DMS114 treated with DMSO at 0.1 percent for 48 hours (cell line): Measurements from ENCODE around the gene NCK2.

ENCODE experiments used
- DNase-seq: peaks from one replicate; lab custom pipeline; 2025; ENCODE audit not compliant: unreplicated experiment; lab: John Stamatoyannopoulos, UW

NCK2 gene

DNA sequence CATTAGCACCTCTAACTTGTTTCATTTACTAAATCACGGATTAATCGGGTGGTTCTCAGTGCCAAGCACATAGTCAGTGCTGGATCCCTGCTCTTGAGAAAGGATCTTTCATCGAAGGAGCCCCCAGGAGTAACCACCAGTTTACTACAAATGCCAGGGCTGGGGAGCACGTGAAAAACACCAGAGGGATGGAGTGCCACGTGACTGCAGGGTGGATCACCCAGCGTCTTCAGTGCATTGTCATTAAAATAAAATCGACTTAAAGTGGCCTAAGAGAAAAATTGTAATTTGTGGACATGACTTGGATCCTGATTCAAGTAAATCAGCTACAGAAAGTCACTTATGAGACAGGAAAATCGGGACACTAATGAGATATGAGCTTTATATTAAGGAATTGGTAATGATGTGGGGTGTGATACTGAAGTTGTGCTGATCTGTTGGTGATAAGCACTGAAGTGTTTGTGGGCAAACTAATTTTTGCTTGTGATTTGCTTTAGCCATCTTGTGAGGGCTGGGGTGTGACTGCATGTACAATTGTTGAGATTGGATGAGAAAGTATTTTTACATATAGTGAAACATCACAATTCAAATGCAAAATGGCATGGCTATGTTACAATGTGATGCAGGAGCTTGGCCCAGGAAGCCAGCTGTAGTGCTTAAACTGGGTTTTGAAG lies 63.8 kb downstream of the NCK2 start:
- no peak for DNase-seq

DNA sequence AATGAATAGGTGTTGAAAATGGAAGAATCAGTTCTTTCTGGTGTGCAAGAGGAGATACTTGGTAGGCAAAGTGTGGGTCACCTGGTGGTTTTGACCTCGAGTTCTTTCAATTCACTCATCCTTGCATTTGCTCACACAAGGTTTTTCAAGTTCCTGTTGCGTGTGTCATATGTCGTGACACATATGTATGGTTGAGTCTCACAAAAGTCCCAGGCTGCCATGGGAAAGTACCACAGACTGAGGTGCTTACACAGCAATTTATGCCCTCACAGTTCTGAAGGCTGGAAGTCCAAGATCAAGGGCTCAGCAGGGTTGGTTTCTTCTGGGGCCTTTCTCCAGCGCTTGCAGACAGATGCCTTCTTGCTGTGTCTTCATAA lies 64.4 kb downstream of the NCK2 start:
- no peak for DNase-seq

DNA sequence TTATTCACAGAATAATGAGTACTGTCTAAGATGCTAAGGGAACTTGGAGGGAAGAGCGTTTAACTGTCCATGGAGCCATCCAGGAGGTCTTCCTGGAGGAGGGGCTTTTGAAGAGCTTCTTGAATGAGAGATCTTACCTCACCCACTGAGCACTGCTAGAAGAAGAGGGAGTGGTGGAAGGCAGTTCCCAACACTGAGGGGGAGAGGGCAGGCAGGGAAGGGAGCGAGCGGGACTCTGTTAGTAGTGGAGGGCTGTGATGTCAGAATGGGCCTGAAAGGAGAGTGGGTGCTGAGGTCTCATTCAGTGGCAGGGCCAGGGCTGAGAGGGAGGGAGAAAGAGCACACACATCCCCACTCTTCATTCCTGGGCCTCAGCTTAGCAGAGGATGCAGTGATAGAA lies 65.0 kb downstream of the NCK2 start:
- no peak for DNase-seq

DNA sequence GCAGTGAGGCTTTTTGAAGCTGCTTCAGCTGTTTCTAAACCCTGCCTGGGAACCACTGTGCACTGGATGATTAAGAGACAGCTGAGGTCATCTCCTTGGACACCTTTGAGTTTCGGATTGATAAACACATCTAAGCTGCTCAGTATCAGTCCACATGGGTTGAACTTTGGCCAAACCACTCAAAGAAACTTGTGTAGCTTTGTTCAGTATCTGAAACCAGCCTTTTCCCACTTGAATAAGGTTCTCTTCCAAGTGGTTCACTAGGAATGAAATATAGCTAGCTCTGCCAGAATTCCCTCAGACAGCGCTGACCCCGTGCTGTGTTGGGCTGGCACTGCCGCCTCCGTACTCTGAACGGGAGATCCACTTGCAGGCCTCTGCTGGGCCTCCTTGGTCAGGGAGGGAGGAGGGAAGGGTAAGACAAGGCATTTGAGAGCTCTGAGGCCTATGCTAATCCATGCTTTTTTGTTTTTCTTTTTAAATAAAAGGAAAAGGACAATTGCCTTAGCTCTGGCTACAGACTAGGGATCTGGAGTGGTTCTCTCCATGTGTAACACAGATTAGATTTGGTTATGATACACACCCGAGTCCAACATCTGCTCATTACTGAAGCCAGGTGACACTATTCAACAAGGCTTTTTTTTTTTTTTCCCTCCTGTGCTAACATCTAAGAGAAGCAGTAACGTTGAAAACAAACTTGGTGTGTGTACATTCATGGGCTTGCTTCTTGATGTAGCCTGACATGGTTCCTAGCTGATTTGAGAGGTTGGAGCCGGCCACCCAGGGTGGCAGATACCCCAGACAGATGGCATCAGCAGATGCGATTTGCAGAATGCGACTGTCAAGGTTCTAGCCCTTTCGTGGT lies 67.7 kb downstream of the NCK2 start:
- DNase-seq = no peak

DNA sequence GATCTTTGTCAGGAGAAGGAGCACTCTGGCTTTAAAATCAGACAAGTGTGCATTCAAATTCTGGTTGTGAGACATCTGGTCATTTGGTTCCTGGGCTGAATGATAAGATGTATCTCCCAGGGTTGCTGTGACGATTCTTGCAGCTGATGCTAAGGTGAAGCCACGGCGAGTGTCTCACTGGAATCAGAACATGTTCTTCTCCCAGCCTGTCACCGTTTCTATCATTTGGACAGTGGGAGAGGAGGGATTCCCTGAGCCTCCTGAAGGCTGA lies 68.3 kb downstream of the NCK2 start:
- no peak for DNase-seq

DNA sequence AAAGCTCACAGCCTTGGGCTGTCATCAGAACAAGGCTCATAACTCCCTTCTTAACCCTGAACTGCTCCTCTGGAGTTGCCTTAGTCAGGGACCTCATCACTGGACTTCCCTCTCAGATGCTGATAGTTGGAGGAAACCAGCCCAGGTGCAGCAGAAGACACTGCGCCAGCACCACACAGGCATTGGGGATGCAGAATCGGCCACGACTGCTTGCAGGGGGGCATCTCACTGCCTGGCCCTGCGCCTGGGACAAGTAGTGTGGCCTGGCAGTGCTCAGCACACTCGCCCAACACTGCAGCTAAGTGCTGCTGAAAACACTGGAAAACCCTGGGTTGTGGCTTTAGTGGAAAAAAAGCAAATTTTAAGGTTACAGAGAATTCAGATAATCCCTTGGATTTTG lies 68.7 kb downstream of the NCK2 start:
- DNase-seq = no peak

DNA sequence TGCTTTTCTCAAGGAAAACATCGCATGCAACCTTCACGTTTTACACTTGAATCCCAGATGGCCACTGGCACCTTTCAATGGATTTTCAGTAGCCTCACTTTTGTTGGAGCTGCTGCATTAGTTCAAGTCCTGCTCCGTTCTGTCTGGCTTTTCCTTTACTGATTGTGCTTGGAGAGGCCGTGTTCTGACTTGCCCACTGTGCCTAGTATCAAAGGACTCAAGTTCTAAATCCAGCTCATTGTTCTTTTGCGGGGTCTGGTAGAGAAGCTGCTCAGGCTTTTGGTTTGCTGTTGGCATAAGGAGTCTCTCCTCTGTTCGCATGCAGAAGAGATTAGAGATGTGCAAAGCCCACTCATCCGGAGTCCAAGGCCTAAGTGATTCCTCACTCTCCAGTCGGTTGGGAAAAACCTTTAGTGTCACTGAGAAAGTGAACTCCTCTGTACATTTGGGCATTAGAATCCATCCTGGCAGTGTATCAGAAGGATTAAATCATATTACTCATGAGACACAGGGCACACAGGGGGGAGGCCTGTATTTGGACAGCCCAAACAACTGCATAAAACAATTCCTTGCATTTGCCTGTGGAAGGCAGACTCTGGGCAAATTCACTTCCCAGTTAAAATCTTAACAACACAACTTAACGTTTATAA lies 69.7 kb downstream of the NCK2 start:
- DNase-seq = no peak

DNA sequence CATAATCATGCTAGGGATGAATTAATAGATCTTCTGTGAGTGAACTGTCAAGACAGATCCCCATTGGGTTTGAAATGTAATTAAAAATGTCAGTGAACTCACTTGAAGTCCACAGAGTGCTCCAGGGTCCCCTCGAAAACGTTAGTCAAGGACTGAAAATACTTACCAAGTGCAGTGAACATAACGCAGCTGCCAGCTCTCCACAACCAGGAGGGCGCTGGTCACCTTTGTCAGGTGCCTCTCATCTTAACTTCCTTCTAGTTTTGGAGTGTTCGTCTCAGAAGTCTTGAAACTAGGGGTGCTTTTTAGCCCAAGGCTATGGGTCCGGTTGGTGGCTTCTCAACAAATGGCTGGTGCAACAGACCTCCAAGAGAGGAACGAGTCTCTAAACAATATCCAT lies 70.7 kb downstream of the NCK2 start:
- DNase-seq = no peak

DNA sequence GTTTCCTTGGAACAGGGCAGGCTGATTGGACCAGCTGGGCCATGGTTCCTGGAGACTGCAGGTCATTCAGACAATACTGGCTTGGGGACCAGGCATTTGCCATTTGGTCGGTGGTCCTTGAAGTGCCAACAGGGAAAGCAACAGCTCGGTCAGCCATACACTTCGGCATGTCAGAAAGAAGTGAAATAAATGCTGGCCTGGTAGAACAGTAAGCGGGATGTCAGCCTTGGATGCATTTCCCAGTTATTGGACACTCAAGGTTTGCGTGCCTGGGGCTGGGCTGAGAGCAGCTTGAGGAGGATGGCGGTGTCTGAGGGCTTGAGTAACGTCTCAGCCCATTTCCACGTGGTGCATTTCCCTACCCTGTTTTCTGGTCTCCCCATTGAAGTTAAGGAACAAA lies 75.4 kb downstream of the NCK2 start:
- DNase-seq = no peak

DNA sequence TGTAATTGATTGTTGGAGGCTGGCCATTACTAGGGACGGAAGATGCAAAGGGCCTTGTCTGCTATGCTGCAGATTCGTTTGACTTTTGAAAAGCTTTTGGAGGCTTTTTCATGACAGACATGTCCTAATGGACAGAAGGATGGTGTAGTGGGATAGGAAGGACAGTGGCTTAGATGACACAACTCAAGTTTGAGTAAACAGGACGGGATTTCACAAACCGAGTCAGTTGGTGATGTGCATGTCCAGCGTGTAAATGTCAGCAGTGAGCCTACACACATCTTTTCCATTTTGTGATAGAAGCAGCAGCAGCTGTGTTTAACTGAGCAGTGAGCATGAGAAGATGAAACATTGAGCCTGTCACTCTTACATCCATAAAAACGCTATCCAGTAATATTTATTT lies 76.0 kb downstream of the NCK2 start:
- DNase-seq = no peak

DNA sequence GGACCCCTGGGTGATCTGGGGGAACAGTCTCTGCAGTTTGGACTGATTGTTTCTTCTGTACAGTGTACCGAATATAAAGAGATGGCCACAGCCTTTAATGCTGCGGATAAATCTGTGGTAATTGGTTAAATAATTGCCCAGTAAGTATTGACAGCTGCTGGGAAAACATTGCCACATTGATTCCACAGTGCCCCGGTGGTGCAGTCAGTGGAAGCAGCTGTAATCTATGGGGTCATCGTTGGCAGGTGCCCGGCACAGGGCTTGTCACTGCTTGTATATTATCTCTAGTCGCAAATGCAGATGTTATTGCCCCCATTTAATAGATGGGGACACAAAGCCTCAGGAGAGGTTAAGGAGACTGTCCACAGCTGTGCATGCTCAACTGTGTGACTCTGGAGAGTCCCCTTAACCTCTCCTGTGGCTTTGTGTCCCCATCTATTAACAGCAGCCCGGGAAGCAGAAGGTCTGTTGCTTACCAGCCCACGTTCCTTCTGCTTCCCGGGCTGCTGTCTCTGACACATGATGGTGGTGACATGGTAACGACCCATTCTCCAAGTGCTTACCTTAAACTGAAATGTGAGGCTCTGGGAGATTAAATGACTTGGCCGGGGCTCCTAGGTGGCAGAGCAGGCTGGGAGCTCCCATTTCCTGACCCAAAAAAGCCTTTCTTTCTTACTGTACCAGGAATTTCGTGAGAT lies 76.9 kb downstream of the NCK2 start:
- DNase-seq = no peak

DNA sequence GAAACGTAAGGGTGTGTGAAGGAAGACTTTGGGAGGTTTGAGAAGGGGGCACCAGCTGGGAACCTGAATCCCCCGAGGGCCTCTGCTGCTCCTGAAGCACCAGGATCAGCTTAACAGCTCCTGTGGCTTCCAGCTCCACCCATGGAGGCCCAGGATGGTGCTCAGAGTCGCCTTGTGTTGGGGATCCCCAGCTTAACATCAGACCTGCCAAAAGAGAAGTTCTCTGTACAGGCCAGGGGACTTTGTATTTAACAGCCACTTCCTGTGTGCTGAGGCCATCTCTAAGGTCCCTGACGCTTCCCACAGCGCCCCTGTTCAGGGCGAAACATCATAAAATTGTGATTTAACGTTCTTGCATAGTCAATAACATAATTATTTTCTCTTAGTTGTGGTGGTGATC lies 77.5 kb downstream of the NCK2 start:
- no peak for DNase-seq

DNA sequence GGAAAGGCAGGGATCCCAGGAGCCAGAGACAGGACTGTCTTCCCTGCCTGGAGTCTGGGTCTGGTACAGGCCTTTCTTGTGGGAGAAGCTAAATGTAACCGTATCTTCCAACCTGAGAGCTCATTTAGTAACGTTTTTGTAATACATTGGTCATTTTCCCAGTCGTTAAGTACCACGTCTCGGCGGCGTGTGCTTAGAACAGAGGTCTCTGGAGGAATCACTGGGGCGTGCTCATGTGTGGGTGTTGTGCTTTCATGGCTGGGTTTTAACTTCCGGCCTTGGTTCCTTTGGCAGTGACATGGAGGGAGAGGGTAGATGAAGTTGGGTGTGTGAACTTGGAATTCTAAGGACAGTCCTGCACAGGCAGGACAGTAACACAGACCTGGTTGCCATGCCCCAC lies 79.7 kb downstream of the NCK2 start:
- no peak for DNase-seq

DNA sequence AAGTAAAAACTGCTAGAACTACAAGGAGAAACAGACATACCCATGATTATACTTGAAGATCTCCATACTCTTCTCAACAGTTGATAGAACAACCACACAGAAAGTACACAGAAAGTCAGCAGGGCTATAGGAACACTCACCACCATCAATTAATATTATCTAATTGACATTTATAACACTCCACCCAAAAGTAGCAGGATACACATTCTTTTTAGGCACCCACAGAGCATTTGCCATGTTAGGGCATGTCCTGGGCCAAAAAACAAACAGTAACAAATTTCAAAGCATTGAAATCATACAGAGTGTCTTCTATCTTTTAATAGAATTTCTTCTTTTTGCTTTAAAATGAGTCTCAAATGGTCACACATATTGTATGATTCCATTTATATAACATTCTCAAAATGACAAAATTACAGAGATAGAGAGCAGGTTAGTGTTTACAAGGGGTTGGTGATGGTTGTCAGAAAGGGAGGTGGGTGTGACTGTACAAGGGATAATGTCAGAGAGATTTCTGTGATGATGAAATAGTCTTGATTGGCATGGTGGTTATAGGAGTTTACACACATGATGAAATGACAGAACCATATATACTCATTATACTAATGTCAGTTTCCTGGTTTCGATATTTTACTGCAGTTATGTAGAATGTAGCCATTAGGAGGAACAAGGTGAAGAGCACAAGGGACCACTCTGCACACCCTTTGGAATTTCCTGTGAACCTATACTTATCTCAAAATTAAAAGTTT lies 82.8 kb downstream of the NCK2 start:
- DNase-seq = no peak

DNA sequence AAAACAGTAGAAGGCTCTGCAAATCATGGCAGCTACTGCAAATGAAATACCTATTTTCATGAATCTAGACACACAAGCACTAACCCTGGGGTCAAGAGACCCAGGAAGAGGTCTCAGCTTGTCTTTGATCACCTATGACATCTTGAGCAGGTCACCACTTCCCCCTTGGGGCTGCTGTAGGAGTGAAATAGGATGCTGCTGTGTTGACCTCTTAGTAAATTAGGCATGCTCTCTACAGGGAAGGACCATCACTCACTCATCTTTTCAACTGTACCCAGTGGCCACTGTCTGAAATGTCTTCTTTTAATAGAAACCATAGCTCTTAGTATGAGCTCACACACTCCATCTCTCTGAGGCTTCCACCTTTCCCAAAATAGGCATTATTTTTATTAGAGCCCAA lies 83.8 kb downstream of the NCK2 start:
- no peak for DNase-seq

DNA sequence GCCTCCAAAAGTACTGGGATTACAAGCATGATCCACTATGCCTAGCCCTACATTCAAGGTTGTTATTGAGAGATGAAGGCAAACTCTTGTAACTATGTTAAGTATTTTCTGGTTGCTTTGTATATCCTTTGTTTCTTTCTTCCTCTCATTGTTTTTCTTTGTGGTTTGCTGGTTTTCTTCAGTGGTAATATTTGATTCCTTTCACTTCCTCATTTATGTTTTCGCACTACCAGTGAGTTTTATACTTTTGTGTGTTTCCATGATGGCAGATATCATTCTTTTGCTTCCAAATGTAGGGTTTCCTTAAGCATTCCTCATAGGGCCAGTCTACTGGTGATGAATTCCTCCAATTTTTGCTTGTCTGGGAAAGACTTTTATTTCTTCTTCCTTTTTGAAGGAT lies 90.2 kb downstream of the NCK2 start:
- DNase-seq = no peak

DNA sequence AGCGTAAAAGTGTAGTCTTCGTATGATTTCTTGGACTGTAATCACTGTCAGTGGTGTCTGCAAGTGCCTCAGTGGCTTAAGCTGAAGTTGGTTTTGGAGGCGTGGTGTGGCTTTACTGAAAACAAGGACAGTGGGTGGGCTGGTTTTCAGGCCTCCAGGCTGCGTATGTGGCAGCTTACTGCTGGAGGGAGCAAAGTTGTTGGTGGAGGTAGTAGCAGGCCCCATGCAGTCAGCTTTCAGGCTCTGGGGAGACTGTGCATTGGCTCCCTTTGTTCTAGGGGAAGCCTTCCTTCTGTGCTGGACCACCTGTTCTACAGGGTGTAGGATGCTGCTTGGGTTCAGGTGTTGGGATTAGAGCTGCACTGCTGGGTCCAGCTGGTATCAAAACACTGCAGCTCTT lies 91.6 kb downstream of the NCK2 start:
- no peak for DNase-seq

DNA sequence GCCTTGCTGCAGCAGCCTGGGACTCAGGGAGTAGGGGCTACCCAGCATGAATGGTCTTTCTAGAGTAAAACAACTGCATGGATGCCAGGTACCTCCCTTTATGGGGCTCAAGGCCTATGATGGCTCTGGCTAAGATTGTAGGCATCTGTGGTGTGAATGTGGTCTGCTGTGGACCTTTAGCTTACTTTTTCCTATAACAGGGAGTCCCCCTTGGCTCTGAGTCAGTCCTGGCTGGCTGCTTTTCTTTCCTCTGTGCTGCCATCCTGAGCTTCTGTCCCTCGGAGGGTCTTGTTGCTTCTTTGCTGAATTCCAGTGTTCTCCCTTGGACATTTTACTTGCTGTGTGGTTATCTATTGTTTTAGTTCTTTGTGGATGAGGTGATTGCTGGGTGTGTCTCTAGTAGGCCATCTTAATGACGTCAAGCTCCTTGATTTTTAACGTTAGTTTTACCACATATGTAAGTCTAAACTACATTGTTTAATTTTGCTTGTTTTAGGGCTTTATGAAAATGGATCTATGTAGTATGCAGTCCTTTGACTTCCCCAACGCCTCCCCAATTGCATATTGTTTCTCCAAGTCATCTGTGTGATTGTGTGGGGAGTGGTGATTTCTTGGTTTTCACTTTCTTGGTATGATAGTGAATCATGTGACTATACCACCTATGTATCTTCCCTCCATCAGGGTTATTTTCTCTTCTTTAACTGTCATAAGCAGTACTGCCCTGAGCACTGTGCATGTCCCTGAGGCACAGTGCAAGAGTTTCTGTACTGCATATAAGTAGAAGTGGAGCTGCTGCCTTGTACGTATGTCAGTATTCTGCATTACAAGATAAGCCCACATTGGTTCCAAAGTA lies 92.4 kb downstream of the NCK2 start:
- no peak for DNase-seq

DNA sequence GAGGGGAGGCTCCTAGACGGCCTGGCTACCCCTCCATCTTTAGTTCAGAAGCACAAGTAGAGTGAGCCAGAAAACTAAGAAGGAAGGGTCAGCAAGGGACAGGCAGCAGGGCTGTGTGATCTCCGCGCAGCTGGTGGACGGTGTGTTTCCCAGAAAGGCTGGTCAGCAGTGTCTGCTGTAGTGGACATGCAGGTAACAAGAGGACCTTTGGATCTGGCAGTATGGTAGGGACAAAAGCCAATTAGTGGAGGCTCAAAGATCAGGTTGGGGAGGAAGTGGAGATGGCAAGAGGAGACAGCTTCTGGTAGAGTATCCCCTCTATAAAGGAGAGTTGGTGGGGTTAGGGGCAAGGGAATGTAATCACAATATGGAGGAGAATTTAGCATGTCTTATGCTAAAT lies 95.1 kb downstream of the NCK2 start:
- DNase-seq = no peak

DNA sequence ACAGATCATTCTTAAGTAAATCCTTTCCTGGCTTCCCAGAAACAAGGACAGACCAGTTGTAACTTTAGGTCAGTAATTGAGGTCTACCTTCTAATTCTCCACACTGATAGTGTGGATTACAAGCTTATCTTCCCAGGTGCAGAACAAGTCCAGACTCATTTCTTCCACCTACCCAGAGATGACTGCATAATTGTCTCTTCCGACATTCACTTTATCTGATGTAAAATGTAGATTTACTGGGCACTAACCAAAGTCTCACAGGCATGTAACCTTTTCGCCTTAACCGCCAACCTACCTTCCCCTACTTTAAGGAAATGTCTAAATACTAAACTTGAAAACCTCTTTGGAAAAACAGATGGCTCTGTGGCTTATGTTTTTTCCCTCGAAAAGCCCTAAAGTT lies 96.2 kb downstream of the NCK2 start:
- no peak for DNase-seq
